ENCODE measurements around the gene RIN1. TPM values are rescaled to one million over a fixed set of nuclear protein-coding genes. Genes with fewer than 3 reads are reported as not detected.
A peak's percentile ranks its signal among the peaks of the same experiment; 100 is the strongest.
"Not testable (repeated sequence)": the region's sequence is repeated elsewhere in the genome, so short reads cannot be mapped to it uniquely, and the experiment has no call there.

The RIN1 gene
- total RNA-seq, 4 donors from 2014 or later, result 3.8 to 9.3 (median 4.7) TPM

DNA sequence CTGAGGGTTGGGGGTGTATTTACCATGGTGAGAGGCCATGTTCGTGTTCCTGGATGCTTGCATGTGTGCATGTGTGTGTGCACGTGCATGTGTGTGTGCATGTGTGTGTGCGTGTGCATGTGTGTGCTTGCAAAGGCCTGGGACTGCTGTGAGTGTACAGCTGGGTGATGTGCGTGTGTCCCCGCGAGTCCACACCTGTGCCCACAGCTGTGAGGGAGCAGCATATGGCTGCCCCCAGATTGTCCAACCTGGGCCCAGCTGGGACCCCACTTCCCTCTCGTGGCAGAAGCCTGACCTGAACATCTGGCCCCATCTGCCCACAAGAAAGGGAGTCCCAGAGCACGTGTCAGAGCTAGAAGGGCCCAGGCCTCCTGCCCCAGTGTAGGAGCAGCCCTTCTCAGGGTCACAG, 11.0 kb downstream of the RIN1 start:
- H3K36me3 ChIP-seq, result no peaks in the 10 kb centered on the region
- no peaks in the 10 kb centered on the region for H3K27me3 ChIP-seq
- WGBS, 2 donors (ENCODE audit: low coverage in 1 of 2), result 50 to 100% methylated on average over 1 of the region's 8 CpGs
- no peak overlapping the region for H3K4me3 ChIP-seq
- no peak for ATAC-seq
- TF ChIP-seq POLR2A (IDR thresholded peaks at IDR 0.05) (no peak), POLR2AphosphoS5 (IDR thresholded peaks at IDR 0.05) (no peak), EP300 (IDR thresholded peaks at IDR 0.05) (no peak)
- H3K27ac ChIP-seq, result peak overlapping the region in 3 of 4 donors; percentile 65 to 84 (median 83)
- peaks cover 0 to 43% (median 30%) of the 10 kb centered on the region in 3 donors for H3K4me1 ChIP-seq
- H3K9me3 ChIP-seq, result no peaks in the 10 kb centered on the region

DNA sequence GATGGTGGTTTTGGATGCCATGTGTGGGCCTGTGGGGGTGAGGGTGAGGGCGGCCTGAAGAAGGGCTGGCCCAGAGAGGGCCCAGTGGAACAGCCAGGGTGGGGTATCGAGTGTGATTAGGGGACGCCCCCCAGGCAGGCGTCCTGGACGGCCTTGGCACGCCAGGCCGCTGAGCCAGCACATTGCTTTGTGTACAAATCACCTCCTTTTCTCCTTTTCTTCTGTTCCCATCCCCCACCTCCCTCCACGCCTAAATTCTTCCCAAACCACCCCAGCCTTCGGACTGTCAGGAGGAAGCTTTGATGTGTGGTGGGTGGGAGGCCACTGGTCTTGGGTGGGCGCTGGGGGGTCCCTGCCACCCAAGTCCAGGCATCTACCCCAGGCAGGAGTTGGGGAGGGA, 11.6 kb downstream of the RIN1 start:
- peak overlapping the region in 1 of 4 donors; percentile 83 for H3K27ac ChIP-seq
- H3K9me3 ChIP-seq, result no peaks in the 10 kb centered on the region
- ATAC-seq, result no peak
- H3K4me3 ChIP-seq, result no peak overlapping the region
- no peak for TF ChIP-seq EP300 (IDR thresholded peaks at IDR 0.05)
- no peak for TF ChIP-seq POLR2A (IDR thresholded peaks at IDR 0.05)
- TF ChIP-seq, protein P1, sequence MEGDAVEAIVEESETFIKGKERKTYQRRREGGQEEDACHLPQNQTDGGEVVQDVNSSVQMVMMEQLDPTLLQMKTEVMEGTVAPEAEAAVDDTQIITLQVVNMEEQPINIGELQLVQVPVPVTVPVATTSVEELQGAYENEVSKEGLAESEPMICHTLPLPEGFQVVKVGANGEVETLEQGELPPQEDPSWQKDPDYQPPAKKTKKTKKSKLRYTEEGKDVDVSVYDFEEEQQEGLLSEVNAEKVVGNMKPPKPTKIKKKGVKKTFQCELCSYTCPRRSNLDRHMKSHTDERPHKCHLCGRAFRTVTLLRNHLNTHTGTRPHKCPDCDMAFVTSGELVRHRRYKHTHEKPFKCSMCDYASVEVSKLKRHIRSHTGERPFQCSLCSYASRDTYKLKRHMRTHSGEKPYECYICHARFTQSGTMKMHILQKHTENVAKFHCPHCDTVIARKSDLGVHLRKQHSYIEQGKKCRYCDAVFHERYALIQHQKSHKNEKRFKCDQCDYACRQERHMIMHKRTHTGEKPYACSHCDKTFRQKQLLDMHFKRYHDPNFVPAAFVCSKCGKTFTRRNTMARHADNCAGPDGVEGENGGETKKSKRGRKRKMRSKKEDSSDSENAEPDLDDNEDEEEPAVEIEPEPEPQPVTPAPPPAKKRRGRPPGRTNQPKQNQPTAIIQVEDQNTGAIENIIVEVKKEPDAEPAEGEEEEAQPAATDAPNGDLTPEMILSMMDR (IDR thresholded peaks at IDR 0.05), result no peak
- TF ChIP-seq POLR2AphosphoS5 (IDR thresholded peaks at IDR 0.05), result no peak
- no peaks in the 10 kb centered on the region for H3K36me3 ChIP-seq
- WGBS, 2 donors (ENCODE audit: low coverage in 1 of 2), result 73% methylated on average over 9 of the region's 10 CpGs; no CpG with 5 or more reads in 1 of the 2 donors
- H3K27me3 ChIP-seq, result no peaks in the 10 kb centered on the region
- H3K4me1 ChIP-seq, result peaks cover 0 to 43% (median 30%) of the 10 kb centered on the region in 3 donors

DNA sequence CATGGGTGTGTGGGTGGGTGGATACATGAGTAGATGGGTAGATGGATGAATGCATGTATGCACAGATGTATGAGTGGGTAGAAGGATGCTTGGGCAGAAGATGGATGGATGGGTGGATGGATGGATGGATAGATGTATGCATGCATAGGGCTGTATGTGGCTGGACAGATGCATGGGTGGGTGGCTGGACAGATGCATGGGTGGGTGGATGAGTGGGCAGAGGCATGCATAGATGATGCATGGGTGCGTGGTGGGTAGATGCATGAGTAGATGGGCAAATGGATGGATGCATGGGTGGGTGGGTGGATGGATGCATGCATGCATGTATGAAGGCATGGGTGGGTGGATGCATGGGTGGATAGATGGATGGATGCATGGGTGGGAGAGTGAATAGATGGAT, 12.6 kb downstream of the RIN1 start:
- no peak overlapping the region for H3K27ac ChIP-seq
- no peak for ATAC-seq
- 87 to 90% methylated on average over 1 of the region's 1 CpG for WGBS, 2 donors (ENCODE audit: low coverage in 1 of 2)
- TF ChIP-seq POLR2A (IDR thresholded peaks at IDR 0.05) (no peak), EP300 (IDR thresholded peaks at IDR 0.05) (no peak), POLR2AphosphoS5 (IDR thresholded peaks at IDR 0.05) (no peak)
- TF ChIP-seq, protein P1 (IDR thresholded peaks at IDR 0.05), result no peak
- H3K4me1 ChIP-seq, result peaks cover 0 to 44% (median 29%) of the 10 kb centered on the region in 3 donors
- H3K9me3 ChIP-seq, result no peaks in the 10 kb centered on the region
- H3K36me3 ChIP-seq, result no peaks in the 10 kb centered on the region
- no peak overlapping the region for H3K4me3 ChIP-seq
- H3K27me3 ChIP-seq, result no peaks in the 10 kb centered on the region

DNA sequence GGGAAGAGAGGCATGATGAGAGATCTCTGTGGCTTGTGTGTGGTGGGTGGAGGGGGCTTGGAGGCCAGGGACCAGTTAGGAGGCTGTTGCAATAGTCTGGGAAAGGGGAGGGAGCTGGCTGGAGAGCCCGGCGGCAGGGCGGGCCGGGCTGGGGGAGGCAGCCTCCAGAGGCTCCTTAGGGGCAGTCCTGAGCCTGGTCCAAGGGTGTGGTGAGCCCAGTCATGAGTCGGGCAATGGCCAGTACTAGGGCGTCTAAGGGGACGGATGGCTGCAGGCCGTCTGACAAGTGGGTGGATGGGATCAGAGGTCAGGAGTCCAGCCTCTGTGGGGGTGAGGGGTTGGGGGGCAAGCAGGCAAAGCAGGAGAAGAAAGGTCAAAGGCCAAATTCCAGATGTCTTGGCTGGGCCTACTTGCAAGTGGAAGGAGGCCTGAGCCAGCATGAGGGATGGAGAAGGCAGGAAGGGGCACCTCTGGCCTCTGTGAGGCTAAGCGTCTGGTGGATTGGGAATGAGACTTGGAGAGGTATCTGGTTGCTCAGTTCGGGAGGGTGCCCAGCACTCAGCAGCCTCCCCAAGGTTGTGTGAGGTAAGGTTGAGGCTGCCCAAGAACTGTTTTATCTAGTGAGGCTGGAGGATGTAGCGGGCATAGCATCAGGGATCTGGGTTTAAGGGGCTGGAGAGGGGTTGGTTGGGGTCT, 13.4 kb downstream of the RIN1 start:
- 64 to 73% methylated on average over 6 of the region's 11 CpGs for WGBS, 2 donors (ENCODE audit: low coverage in 1 of 2)
- no peaks in the 10 kb centered on the region for H3K27me3 ChIP-seq
- H3K4me1 ChIP-seq, result peaks cover 0 to 44% (median 28%) of the 10 kb centered on the region in 3 donors
- peak; percentile 78 for ATAC-seq
- no peak overlapping the region for H3K4me3 ChIP-seq
- H3K36me3 ChIP-seq, result no peaks in the 10 kb centered on the region
- H3K27ac ChIP-seq, result peak overlapping the region in 2 of 4 donors; percentile 43 to 58
- no peaks in the 10 kb centered on the region for H3K9me3 ChIP-seq
- no peak for TF ChIP-seq EP300 (IDR thresholded peaks at IDR 0.05)
- TF ChIP-seq, protein P1 (IDR thresholded peaks at IDR 0.05), result no peak
- TF ChIP-seq POLR2AphosphoS5 (IDR thresholded peaks at IDR 0.05), result no peak
- no peak for TF ChIP-seq POLR2A (IDR thresholded peaks at IDR 0.05)

DNA sequence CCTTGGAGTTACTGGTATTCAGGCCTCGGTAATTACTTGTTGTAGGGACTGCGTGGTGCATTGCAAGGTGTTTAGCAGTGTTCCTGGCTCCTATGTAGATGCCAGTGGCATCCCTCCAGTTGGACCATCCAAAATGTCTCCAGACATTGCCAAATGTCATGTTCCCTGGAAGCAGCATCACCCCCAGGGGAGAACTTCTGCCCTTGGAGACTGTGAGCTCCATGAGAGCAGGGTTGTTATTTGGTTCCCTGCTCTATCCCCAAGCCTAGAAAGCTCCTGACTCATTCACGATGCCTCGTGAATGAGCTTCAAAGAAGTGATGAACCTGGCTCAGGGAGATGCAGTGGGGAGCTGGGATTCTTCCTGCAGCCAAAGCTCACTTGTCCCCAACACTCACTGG, 14.6 kb downstream of the RIN1 start:
- Histone ChIP-seq H3K4me3 (no peak overlapping the region), H3K36me3 (no peaks in the 10 kb centered on the region), H3K27me3 (peaks cover 5% of the 10 kb centered on the region), H3K9me3 (no peaks in the 10 kb centered on the region), H3K27ac (peak overlapping the region in 3 of 4 donors; percentile 24 to 58 (median 31)), H3K4me1 (peaks cover 0 to 44% (median 31%) of the 10 kb centered on the region in 3 donors)
- 80% methylated on average over 2 of the region's 4 CpGs; no CpG with 5 or more reads in 1 of the 2 donors for WGBS, 2 donors (ENCODE audit: low coverage in 1 of 2)
- TF ChIP-seq EP300 (IDR thresholded peaks at IDR 0.05) (no peak), POLR2AphosphoS5 (IDR thresholded peaks at IDR 0.05) (no peak), POLR2A (IDR thresholded peaks at IDR 0.05) (no peak)
- TF ChIP-seq, protein P1 (IDR thresholded peaks at IDR 0.05), result no peak
- ATAC-seq, result no peak

DNA sequence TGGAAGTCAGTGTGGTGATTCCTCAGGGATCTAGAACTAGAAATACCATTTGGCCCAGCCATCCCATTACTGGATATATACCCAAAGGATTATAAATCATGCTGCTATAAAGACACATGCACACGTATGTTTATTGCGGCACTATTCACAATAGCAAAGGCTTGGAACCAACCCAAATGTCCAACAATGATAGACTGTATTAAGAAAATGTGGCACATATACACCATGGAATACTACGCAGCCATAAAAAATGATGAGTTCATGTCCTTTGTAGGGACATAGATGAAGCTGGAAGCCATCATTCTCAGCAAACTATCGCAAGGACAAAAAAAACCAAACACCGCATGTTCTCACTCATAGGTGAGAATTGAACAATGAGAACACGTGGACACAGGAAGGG, 15.5 kb downstream of the RIN1 start:
- H3K9me3 ChIP-seq, H3K27me3 ChIP-seq, ATAC-seq, H3K36me3 ChIP-seq, H3K27ac ChIP-seq, H3K4me3 ChIP-seq: not testable (repeated sequence)
- peaks cover 0 to 44% (median 24%) of the 10 kb centered on the region in 3 donors for H3K4me1 ChIP-seq
- WGBS, 2 donors (ENCODE audit: low coverage in 1 of 2), result 81 to 93% methylated on average over 2 to 4 of the region's 6 CpGs

DNA sequence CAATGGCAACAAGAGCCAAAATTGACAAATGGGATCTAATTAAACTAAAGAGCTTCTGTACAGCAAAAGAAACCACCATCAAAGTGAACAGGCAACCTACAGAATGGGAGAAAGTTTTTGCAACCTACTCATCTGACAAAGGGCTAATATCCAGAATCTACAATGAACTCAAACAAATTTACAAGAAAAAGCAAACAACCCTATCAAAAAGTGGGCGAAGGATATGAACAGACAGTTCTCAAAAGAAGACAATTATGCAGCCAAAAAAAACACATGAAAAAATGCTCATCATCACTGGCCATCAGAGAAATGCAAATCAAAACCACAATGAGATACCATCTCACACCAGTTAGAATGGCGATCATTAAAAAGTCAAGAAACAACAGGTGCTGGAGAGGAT, 15.9 kb downstream of the RIN1 start:
- 100% methylated on average over 2 of the region's 2 CpGs; no CpG with 5 or more reads in 1 of the 2 donors for WGBS, 2 donors (ENCODE audit: low coverage in 1 of 2)
- not testable (repeated sequence) for H3K27ac ChIP-seq, ATAC-seq, H3K4me3 ChIP-seq, H3K36me3 ChIP-seq, H3K9me3 ChIP-seq, H3K27me3 ChIP-seq
- peaks cover 0 to 47% (median 22%) of the 10 kb centered on the region in 3 donors for H3K4me1 ChIP-seq
